Liver (tissue), 9 donors: ENCODE measurements around the gene DDX19B. TPM values are rescaled to one million over a fixed set of nuclear protein-coding genes. Genes with fewer than 3 reads are reported as not detected.

Experiments
- DNase-seq: peaks from one replicate; pipeline ENCODE4 v3.0.0-alpha.2; 2017; ENCODE audit warnings: low spot score
- H3K27ac ChIP-seq, 2 donors: one replicate each; pipeline ENCODE4 v1.7.0; 2013; ENCODE audit warnings: inconsistent platforms in 2 of 2, low read length in 2 of 2, control low read depth in 1 of 2, low read depth in 1 of 2, mild to moderate bottlenecking in 1 of 2
- H3K27me3 ChIP-seq, 4 donors: one replicate each; pipeline versions ENCODE4 v1.6.1 to v1.7.0; 2013; ENCODE audit warnings: low read length in 3 of 4, inconsistent platforms in 1 of 4, mild to moderate bottlenecking in 1 of 4, moderate library complexity in 1 of 4; ENCODE audit not compliant: control insufficient read depth in 4 of 4, insufficient read depth in 4 of 4
- H3K36me3 ChIP-seq, 4 donors: one replicate each; pipeline versions ENCODE4 v1.6.1 to v1.7.0; 2013; ENCODE audit warnings: low read length in 3 of 4, mild to moderate bottlenecking in 3 of 4, low read depth in 1 of 4, moderate library complexity in 1 of 4; ENCODE audit not compliant: control insufficient read depth in 4 of 4, insufficient read depth in 3 of 4
- H3K4me1 ChIP-seq, 4 donors: one replicate each; pipeline versions ENCODE4 v1.6.1 to v1.7.0; 2013; ENCODE audit warnings: low read length in 3 of 4, mild to moderate bottlenecking in 3 of 4, moderate library complexity in 1 of 4; ENCODE audit not compliant: control insufficient read depth in 4 of 4, insufficient read depth in 4 of 4
- H3K4me3 ChIP-seq, 3 donors: one replicate each; pipeline versions ENCODE4 v1.6.1 to v1.7.0; 2013; ENCODE audit warnings: low read length in 3 of 3, control low read depth in 1 of 3, low read depth in 1 of 3, mild to moderate bottlenecking in 1 of 3
- H3K9ac ChIP-seq, 2 donors: one replicate each; pipeline ENCODE4 v1.7.0; 2013; ENCODE audit warnings: low read length in 2 of 2, mild to moderate bottlenecking in 2 of 2, moderate library complexity in 2 of 2, control low read depth in 1 of 2, low read depth in 1 of 2
- H3K9me3 ChIP-seq, 4 donors: one replicate each; pipeline versions ENCODE4 v1.6.1 to v1.7.0; 2013; ENCODE audit warnings: low read length in 3 of 4; ENCODE audit not compliant: control insufficient read depth in 4 of 4
- EGR1 ChIP-seq, 2 donors: IDR thresholded peaks; 2 replicates each; pipeline ENCODE4 v1.6.1; 2016 to 2018; ENCODE audit warnings: antibody characterized with exemption in 2 of 2, low read depth in 2 of 2
- FOXA1 ChIP-seq: IDR thresholded peaks from 2 replicates; pipeline ENCODE4 v1.6.1; 2016; ENCODE audit warnings: antibody characterized with exemption
- FOXA2 ChIP-seq: IDR thresholded peaks from 2 replicates; pipeline ENCODE4 v1.6.1; 2016; ENCODE audit warnings: antibody characterized with exemption
- GABPA ChIP-seq, 2 donors: IDR thresholded peaks in 1 of 2; conservative IDR thresholded peaks in 1 of 2; 2 replicates each; pipeline ENCODE4 v1.6.1; 2016; ENCODE audit warnings: antibody characterized with exemption in 2 of 2, mild to moderate bottlenecking in 1 of 2, moderate library complexity in 1 of 2
- HNF4A ChIP-seq, 2 donors: conservative IDR thresholded peaks; 2 replicates each; pipeline ENCODE4 v1.6.1; 2016; ENCODE audit warnings: antibody characterized with exemption in 2 of 2, mild to moderate bottlenecking in 2 of 2
- HNF4G ChIP-seq: IDR thresholded peaks from 2 replicates; pipeline ENCODE4 v1.6.1; 2016; ENCODE audit warnings: antibody characterized with exemption
- JUND ChIP-seq, 2 donors: IDR thresholded peaks; 2 replicates each; pipeline ENCODE4 v1.6.1; 2016; ENCODE audit warnings: antibody characterized with exemption in 2 of 2
- NR2F2 ChIP-seq: IDR thresholded peaks from 2 replicates; pipeline ENCODE4 v1.6.1; 2016; ENCODE audit warnings: antibody characterized with exemption
- RAD21 ChIP-seq, 2 donors: IDR thresholded peaks; 2 replicates each; pipeline ENCODE4 v1.6.1; 2016; ENCODE audit warnings: antibody characterized with exemption in 2 of 2, mild to moderate bottlenecking in 2 of 2
- RXRA ChIP-seq, 2 donors: IDR thresholded peaks; 2 replicates each; pipeline ENCODE4 v1.6.1; 2017 to 2018; ENCODE audit warnings: antibody characterized with exemption in 2 of 2, mild to moderate bottlenecking in 1 of 2
- SP1 ChIP-seq: IDR thresholded peaks from 2 replicates; pipeline ENCODE4 v1.6.1; 2018; ENCODE audit warnings: antibody characterized with exemption, mild to moderate bottlenecking
- TAF1 ChIP-seq: conservative IDR thresholded peaks from 2 replicates; pipeline ENCODE4 v1.6.1; 2016; ENCODE audit warnings: antibody characterized with exemption, mild to moderate bottlenecking
- YY1 ChIP-seq: IDR thresholded peaks from 2 replicates; pipeline ENCODE4 v1.6.1; 2016; ENCODE audit warnings: antibody characterized with exemption, mild to moderate bottlenecking
- WGBS: extraction: QIAGEN DNeasy Blood & Tissue Kit; methylation state at CpG from one replicate; pipeline ENCODE4 v1.1.7; 2013; 5-methylcytosine and 5-hydroxymethylcytosine counted together
- polyA plus RNA-seq, 2 donors: library from polyadenylated mRNA; stranded (reverse) in 1 of 2; unstranded in 1 of 2; fragments of 200-250 nt in 1 of 2; fragments of >200 nt in 1 of 2; fragmentation: Nextera tagmentation in 1 of 2; extraction: Ambion mirVana in 1 of 2; gene quantifications; one replicate each; pipeline versions ENCODE4 v1.2.1 to v1.2.3, GENCODE V29; 2013 to 2015
- total RNA-seq, 2 donors: library from RNA; depleted of rRNA; stranded (reverse); fragments of >200 nt; gene quantifications; one replicate each; pipeline ENCODE4 v1.2.3, GENCODE V29; 2014
- TF ChIP-seq, protein P1 (sequence below): IDR thresholded peaks from 2 replicates; pipeline ENCODE4 v1.6.1; 2016; ENCODE audit warnings: antibody characterized with exemption, mild to moderate bottlenecking
- TF ChIP-seq, protein P2 (sequence below): IDR thresholded peaks from 2 replicates; pipeline ENCODE4 v1.6.1; 2016; ENCODE audit warnings: antibody characterized with exemption
- TF ChIP-seq, protein P3 (sequence below): IDR thresholded peaks from 2 replicates; pipeline ENCODE4 v1.6.1; 2016; ENCODE audit warnings: antibody characterized with exemption
- TF ChIP-seq, protein P4 (sequence below): fragments of 150-350 bp; IDR thresholded peaks from 2 replicates; pipeline ENCODE4 v1.5.1; 2017; ENCODE audit warnings: improper control_type of control experiment, low read depth, low read length; ENCODE audit not compliant: missing input control
- TF ChIP-seq, protein P5 (sequence below): IDR thresholded peaks from 2 replicates; pipeline ENCODE4 v1.6.1; 2016; ENCODE audit warnings: antibody characterized with exemption
- donor health status: healthy.
- donor health status: healthy.
- donor health status: healthy.
- donor health status: healthy.
- donor health status: healthy.

Gene DDX19B
- total and polyA plus RNA-seq, 4 donors, result 11.3 to 21.4 (median 16.5) TPM

DNA sequence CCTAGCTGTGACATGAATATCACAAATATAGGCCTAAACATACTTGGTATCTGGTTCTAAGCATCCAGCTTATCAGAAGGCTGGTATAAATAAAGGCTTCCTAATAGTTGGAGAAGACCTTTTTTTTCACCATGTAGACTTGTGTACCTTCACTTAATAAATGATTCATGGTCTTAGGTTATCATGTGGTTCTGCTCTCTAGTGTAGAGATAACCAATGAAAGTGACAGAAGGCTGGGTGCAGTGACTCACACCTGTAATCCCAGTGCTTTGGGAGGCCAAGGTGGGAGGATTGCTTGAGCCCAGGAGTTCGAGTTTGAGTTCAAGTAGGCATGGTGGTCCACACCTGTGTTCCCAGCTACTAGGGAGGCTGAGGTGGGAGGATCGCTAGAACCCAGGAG lies 50.8 kb downstream of the DDX19B start:
- Histone ChIP-seq H3K27ac (no peak overlapping the region), H3K27me3 (no peaks in the 10 kb centered on the region), H3K36me3 (peaks cover 3 to 21% (median 12%) of the 10 kb centered on the region in 4 donors), H3K9me3 (no peaks in the 10 kb centered on the region), H3K4me3 (no peak overlapping the region), H3K9ac (no peak overlapping the region), H3K4me1 (peaks cover 3 to 26% (median 17%) of the 10 kb centered on the region in 4 donors)
- no peak for DNase-seq
- TF ChIP-seq RAD21 (IDR thresholded peaks at IDR 0.05) (no peak), FOXA1 (no peak), NR2F2 (no peak)
- TF ChIP-seq, protein P1, sequence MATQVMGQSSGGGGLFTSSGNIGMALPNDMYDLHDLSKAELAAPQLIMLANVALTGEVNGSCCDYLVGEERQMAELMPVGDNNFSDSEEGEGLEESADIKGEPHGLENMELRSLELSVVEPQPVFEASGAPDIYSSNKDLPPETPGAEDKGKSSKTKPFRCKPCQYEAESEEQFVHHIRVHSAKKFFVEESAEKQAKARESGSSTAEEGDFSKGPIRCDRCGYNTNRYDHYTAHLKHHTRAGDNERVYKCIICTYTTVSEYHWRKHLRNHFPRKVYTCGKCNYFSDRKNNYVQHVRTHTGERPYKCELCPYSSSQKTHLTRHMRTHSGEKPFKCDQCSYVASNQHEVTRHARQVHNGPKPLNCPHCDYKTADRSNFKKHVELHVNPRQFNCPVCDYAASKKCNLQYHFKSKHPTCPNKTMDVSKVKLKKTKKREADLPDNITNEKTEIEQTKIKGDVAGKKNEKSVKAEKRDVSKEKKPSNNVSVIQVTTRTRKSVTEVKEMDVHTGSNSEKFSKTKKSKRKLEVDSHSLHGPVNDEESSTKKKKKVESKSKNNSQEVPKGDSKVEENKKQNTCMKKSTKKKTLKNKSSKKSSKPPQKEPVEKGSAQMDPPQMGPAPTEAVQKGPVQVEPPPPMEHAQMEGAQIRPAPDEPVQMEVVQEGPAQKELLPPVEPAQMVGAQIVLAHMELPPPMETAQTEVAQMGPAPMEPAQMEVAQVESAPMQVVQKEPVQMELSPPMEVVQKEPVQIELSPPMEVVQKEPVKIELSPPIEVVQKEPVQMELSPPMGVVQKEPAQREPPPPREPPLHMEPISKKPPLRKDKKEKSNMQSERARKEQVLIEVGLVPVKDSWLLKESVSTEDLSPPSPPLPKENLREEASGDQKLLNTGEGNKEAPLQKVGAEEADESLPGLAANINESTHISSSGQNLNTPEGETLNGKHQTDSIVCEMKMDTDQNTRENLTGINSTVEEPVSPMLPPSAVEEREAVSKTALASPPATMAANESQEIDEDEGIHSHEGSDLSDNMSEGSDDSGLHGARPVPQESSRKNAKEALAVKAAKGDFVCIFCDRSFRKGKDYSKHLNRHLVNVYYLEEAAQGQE, result no peak
- WGBS, result 94% methylated on average over 2 of the region's 2 CpGs

DNA sequence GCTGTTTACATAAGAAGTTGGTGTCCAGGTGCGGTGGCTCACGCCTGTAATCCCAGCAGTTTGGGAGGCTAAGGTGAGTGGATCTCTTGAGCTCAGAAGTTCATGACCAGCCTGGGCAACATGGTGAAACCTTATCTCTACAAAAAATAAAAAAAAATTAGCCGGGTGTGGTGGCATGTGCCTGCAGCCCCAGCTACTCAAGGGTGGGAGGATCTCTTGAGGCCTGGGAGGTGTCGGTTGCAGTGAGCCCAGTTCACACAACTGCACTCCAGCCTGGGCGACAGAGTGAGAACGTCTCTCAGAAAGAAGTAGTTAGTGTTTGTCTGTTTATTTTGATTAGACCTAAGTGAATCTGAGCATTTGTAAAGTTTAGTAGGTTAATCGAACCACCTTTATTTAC lies 60.6 kb downstream of the DDX19B start:
- H3K4me1 ChIP-seq, result no peaks in the 10 kb centered on the region
- no peaks in the 10 kb centered on the region for H3K9me3 ChIP-seq
- no peak overlapping the region for H3K4me3 ChIP-seq
- TF ChIP-seq FOXA1 (no peak), HNF4A (conservative IDR thresholded peaks at IDR 0.05) (no peak), SP1 (no peak), RAD21 (IDR thresholded peaks at IDR 0.05) (no peak), NR2F2 (no peak), RXRA (IDR thresholded peaks at IDR 0.05) (no peak), EGR1 (IDR thresholded peaks at IDR 0.05; ENCODE audit: low read depth in 2 of 2) (no peak), JUND (IDR thresholded peaks at IDR 0.05) (no peak), GABPA (IDR thresholded peaks at IDR 0.05 in 1 of 2, conservative IDR thresholded peaks at IDR 0.05 in 1 of 2) (no peak), YY1 (no peak), HNF4G (no peak), FOXA2 (no peak), TAF1 (no peak)
- TF ChIP-seq, protein P2, sequence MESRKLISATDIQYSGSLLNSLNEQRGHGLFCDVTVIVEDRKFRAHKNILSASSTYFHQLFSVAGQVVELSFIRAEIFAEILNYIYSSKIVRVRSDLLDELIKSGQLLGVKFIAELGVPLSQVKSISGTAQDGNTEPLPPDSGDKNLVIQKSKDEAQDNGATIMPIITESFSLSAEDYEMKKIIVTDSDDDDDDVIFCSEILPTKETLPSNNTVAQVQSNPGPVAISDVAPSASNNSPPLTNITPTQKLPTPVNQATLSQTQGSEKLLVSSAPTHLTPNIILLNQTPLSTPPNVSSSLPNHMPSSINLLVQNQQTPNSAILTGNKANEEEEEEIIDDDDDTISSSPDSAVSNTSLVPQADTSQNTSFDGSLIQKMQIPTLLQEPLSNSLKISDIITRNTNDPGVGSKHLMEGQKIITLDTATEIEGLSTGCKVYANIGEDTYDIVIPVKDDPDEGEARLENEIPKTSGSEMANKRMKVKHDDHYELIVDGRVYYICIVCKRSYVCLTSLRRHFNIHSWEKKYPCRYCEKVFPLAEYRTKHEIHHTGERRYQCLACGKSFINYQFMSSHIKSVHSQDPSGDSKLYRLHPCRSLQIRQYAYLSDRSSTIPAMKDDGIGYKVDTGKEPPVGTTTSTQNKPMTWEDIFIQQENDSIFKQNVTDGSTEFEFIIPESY, result no peak
- TF ChIP-seq, protein P3, sequence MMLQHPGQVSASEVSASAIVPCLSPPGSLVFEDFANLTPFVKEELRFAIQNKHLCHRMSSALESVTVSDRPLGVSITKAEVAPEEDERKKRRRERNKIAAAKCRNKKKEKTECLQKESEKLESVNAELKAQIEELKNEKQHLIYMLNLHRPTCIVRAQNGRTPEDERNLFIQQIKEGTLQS, result no peak
- TF ChIP-seq, protein P1, result no peak
- TF ChIP-seq, protein P4, sequence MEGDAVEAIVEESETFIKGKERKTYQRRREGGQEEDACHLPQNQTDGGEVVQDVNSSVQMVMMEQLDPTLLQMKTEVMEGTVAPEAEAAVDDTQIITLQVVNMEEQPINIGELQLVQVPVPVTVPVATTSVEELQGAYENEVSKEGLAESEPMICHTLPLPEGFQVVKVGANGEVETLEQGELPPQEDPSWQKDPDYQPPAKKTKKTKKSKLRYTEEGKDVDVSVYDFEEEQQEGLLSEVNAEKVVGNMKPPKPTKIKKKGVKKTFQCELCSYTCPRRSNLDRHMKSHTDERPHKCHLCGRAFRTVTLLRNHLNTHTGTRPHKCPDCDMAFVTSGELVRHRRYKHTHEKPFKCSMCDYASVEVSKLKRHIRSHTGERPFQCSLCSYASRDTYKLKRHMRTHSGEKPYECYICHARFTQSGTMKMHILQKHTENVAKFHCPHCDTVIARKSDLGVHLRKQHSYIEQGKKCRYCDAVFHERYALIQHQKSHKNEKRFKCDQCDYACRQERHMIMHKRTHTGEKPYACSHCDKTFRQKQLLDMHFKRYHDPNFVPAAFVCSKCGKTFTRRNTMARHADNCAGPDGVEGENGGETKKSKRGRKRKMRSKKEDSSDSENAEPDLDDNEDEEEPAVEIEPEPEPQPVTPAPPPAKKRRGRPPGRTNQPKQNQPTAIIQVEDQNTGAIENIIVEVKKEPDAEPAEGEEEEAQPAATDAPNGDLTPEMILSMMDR, result no peak
- TF ChIP-seq, protein P5, sequence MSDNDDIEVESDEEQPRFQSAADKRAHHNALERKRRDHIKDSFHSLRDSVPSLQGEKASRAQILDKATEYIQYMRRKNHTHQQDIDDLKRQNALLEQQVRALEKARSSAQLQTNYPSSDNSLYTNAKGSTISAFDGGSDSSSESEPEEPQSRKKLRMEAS, result no peak
- no peaks in the 10 kb centered on the region for H3K27me3 ChIP-seq
- H3K27ac ChIP-seq, result no peak overlapping the region
- 94% methylated on average over 7 of the region's 7 CpGs for WGBS
- DNase-seq, result no peak
- H3K9ac ChIP-seq, result no peak overlapping the region
- H3K36me3 ChIP-seq, result peaks cover 24 to 80% (median 59%) of the 10 kb centered on the region in 4 donors
